SKM-1 treated with dmso at 0.1 percent for 144 hours (cell line): ENCODE results near the gene DCAF6.

Experiments
- DNase-seq: peaks from one replicate; lab custom pipeline; 2025; ENCODE audit not compliant: unreplicated experiment; lab: John Stamatoyannopoulos, UW

Gene DCAF6

GRCh38 chr1:168100315-168101002 is 164.0 kb downstream of the DCAF6 start:
- no peak for DNase-seq

DNA sequence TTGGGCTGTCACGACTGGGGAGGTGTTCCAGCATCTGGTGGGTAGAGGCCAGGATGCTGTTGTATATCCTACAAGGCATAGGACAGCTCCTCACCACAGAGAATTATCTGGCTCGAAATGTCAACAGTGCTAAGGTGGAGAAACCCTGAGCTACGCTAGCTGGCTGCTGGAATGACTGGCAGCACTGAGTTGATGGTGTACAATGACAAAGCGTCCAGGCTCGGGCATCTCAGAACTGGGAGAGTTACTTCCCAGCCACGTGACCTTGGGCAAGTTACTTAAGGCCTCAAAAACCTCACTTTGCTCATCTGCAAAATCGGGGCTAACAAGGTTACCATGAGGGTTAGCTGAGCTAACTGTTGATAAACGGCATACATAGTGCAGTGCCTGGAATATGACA is 164.9 kb downstream of the DCAF6 start:
- DNase-seq: no peak

DNA sequence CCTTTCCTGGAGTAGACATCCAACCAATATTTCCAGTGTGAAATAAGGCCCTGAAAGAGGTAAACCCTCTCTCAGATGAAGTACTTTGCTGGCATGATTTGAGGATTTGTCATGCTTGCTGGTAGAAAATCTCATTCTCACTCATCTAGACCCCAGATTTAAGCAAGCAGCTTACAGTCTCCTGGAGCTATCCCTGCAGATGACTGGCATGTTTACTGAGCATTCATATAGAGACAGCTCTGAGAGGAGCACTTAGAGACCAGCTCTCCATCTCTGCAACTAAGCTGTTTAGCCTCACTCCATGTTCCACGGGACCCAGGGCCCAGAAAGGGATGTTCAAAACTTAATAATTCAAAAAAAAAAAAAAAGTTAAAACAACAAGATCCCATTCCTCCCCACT is 166.0 kb downstream of the DCAF6 start:
- DNase-seq: no peak

DNA sequence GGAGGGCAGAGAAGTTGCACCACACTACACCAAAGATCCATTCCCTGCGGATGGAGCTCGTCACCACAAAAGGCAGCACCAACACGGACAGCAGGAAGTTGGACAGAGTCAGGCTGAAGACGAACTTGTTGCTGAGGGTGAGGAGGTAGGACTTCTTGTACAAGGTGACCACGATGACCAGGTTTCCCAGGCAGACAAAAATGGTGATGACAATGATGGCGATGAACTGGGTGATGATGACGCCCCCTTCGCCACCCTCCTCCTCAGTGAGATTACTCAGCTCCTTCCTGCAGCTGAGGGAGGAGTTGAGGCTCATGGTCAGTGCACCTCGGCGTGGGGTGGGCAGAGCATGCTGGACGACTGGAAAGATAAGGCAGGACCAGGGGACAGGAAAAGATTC is 168.1 kb downstream of the DCAF6 start:
- no peak for DNase-seq

- no peak for DNase-seq
Observed at GRCh38 chr1:168105846-168106245, 169.4 kb downstream of the DCAF6 start.

- DNase-seq: no peak
Observed at GRCh38 chr1:168106274-168106673, 169.8 kb downstream of the DCAF6 start.

DNA sequence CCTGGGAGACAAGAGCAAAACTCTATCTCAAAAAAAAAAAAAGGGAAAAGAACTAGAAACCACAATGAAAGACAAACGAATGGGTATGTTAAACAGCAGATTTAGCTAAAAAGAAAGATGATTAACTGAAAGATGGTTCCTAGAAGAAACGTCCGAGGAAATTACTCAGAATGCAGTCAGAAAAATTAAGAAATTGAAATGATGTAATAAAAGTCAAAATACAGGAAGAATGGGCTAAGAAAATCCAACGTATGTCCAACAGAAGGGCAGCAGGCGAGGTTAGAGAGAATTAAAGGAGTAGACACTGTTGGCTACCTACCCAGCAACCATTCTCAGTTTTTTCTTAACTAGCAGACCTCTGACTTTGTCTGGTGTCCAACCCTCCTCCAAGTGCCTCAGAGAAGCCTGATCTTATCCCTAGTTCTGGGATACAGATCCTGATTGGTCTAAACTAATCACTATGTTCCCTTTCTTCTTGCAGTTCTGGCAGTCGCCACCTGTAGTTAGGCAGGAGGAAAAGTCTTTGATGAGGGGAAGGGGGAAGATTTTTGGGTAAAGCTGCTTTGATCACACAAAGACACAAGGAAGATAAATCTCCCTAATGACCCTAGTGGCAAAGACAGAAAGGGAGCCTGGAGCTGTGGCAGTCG is 174.5 kb downstream of the DCAF6 start:
- no peak for DNase-seq

DNA sequence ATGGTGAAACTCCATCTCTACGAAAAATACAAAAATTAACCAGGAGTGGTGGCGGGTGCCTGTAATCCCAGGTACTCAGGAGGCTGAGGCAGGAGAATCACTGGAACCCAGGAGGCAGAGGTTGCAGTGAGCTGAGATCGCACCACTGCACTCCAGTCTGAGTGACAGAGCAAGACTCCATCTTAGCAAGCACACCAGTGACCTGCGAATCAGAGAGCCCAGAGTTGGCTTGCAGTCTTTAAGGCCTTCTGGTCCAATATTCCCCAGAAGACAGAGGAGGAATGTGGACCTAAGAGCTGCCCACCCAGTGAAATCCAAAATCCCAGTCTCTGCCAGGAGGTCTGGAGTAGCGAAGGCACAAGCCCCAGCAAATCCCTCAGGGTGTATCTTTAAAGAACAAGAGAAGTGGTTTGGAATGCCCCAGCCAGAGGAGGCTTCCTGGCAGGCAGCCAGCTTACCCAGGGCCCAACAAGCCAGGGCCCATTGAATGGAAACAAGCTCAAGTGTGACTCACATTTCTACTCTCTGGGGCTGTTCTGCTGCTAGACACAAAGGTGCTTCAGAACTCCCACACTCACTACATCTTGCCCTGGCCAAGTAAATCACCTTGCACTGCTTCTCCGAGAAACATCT is 176.3 kb downstream of the DCAF6 start:
- no peak for DNase-seq

DNA sequence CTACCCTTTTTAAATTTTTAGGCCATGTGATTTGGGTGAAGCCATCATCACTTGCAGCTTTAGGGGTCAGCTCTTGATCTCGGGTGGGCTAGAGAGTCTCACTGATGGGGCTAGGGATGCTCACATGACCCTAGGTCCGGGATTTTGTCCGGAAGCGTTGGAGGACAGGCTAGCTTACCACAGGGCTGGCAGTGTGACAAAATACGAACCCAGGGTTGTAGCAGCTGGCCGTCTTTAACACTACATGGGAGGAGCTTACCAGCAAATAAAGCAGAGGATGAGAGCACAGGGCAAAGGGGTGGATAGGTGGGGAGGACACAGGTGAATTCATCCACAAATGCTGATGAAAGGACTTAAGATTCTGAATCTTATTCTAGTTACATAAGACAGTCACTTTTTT is 178.4 kb downstream of the DCAF6 start:
- no peak for DNase-seq

GRCh38 chr1:168116327-168116799 is 179.9 kb downstream of the DCAF6 start:
- no peak for DNase-seq

- no peak for DNase-seq
Observed at GRCh38 chr1:168119750-168120149, 183.3 kb downstream of the DCAF6 start.

DNA sequence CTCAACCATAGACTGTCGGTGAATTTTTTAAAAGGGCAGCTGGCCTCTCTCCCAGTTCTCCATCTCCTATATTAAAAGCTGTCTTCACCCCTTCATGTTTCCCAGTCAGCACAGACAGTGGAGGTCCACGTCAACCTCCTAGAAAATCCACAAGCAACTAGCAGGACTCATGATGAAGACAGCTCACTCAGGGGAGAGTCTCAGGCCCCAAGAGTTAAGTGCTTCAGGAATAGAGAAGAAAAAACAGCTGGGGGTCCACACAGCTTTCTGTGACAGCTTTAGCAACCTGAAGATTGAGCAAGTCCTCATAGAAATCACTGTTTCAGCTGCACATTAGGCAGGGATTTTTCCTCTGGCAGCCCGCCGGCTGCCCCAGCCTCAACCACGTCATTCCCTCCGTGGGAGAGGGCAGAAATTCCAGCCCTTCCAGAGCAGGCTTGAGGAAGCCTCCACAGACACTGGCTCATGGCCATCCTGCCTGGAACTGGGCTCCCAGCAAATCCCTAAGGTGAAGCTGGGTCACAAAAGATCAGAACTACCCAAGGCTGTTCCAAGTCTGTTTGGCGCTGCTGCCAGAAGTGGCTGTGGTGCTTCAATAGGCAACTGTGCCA is 185.0 kb downstream of the DCAF6 start:
- no peak for DNase-seq

DNA sequence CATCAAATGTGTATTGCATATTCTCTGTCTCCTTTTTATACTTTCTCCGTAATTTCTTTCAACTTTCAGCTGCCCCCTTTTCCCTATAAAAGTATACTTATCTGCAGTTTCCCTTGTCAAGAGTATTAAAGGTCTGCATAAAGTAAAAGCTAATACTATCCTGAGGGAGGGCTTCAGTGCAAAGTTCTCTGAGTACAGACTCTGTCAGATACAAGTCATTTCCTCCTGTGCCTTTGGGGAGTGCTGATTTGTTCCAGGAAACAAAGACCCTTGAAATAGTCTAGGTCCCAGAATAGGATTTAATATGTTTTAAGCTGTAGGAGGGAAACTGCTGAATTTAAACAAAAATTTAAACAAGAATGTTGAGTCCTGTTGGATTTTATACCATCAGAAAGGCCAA is 188.6 kb downstream of the DCAF6 start:
- DNase-seq: no peak
